NT2/D1 (cell line): Measurements from ENCODE around the gene CLMN.

ENCODE experiments used
- DNase-seq: peaks from one replicate; pipeline ENCODE4 v3.0.0-alpha.2; 2011; ENCODE audit warnings: low read depth, low spot score
- H3K27me3 ChIP-seq: 2 replicates; pipeline ENCODE4 v1.6.0; 2011; ENCODE audit warnings: mild to moderate bottlenecking; ENCODE audit not compliant: insufficient read length, insufficient read depth
- H3K36me3 ChIP-seq: 2 replicates; pipeline ENCODE4 v1.6.1; 2011; ENCODE audit warnings: mild to moderate bottlenecking, low read length, mixed read lengths; ENCODE audit not compliant: insufficient read depth, insufficient read length
- H3K4me1 ChIP-seq: 2 replicates; pipeline ENCODE4 v1.5.1; 2011; ENCODE audit not compliant: insufficient read depth, insufficient read length
- H3K4me3 ChIP-seq: 2 replicates; pipeline ENCODE4 v1.5.1; 2011; ENCODE audit warnings: low read depth; ENCODE audit not compliant: insufficient read length
- H3K9ac ChIP-seq: 2 replicates; pipeline ENCODE4 v1.6.0; 2011; ENCODE audit warnings: low read depth; ENCODE audit not compliant: insufficient read length
- H3K9me3 ChIP-seq: 2 replicates; pipeline ENCODE4 v1.5.1; 2011; ENCODE audit warnings: mild to moderate bottlenecking, low read length; ENCODE audit not compliant: insufficient read depth
- SUZ12 ChIP-seq: IDR thresholded peaks from 2 replicates; pipeline ENCODE4 v1.6.1; 2011; ENCODE audit not compliant: insufficient read length, insufficient read depth; ENCODE audit errors: extremely low read depth
- YY1 ChIP-seq: IDR thresholded peaks from 2 replicates; pipeline ENCODE4 v1.6.1; 2011; ENCODE audit not compliant: insufficient read length, insufficient read depth
- ZNF274 ChIP-seq: IDR thresholded peaks from 2 replicates; pipeline ENCODE4 v1.6.1; 2011; ENCODE audit warnings: mild to moderate bottlenecking, low read depth, low read length

Gene CLMN

DNA sequence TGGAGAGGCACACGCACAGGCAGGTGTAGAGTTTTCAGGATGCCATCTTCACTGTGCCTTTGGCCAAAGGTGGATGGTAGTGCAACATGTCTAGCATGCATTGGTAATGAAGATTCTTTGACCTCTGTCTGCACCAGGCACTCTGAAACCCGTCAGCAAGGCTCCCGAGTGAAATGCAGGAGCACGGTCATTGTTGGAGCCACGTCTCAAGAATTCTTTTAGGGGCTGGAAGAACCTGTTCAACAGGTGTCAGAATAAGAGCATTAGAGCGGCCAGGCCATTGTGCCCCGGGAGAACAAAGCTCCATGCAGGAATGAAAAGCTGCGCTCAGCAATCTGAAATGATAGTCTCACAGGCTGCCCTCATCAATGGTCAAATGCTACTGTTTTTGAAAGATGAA lies 122.2 kb downstream of the CLMN start:
- peaks cover 12% of the 10 kb centered on the region for H3K4me1 ChIP-seq
- no peak overlapping the region for H3K9ac ChIP-seq
- DNase-seq = no peak
- H3K27me3 ChIP-seq = no peaks in the 10 kb centered on the region
- TF ChIP-seq SUZ12 = no peak
- TF ChIP-seq YY1 = no peak
- no peak for TF ChIP-seq ZNF274
- H3K9me3 ChIP-seq = no peaks in the 10 kb centered on the region
- no peaks in the 10 kb centered on the region for H3K36me3 ChIP-seq
- no peak overlapping the region for H3K4me3 ChIP-seq

DNA sequence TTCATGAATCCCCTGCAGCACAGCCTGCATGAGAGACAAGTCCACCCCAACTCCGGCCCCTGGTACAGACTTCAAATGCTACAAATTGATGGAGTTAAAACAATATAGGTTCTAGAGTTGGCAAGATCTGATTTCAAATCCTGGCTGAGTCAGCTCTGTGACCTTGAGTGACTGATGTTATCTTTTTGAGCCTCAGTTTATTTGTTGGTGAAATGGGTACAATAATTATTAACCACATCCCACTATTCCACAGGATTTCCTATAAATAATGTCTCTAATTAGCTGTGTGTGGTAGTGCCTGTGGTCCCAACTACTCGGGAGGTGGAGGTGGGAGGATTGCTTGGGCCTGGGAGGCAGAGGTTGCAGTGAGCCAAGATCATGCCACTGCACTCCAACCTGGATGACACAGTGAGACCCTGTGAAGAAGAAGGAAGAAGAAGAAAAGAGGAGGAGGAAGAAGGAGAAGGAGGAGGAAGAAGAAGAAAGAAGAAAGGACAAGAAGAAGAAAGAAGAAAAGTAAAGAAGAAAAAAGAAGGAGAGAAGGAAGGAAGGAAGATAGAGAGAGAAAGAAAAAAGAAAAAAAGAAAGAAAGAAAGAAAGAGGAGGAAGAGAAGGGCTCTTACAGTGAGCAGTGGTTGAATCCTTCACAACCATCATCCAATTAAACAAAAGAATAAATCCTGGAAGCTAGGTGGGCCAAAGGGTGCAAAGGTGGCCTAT lies 122.7 kb downstream of the CLMN start:
- Histone ChIP-seq H3K4me3 (no peak overlapping the region), H3K9ac (no peak overlapping the region), H3K27me3 (no peaks in the 10 kb centered on the region), H3K9me3 (no peaks in the 10 kb centered on the region), H3K4me1 (peaks cover 12% of the 10 kb centered on the region), H3K36me3 (no peaks in the 10 kb centered on the region)
- DNase-seq = no peak
- TF ChIP-seq YY1 (no peak), SUZ12 (no peak), ZNF274 (no peak)

DNA sequence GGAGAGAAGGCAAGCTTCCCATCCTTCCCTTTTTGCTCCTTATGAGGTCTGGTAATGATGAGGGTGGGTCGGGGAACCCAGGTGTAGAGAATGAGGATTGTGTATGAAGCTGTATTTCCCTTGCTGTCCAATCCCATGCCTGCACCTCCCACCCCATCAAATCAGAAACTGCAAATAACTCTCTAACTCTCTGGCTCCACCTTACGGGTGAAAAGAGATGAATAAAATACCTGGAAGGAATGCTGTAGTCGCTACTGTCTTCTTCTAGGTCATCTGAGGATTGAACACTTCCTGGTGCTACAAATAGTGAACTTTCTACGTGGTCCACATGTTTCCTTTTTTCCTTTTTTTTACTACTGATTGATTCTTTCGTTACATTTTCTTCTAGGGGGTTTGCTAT lies 123.4 kb downstream of the CLMN start:
- H3K9me3 ChIP-seq = no peaks in the 10 kb centered on the region
- no peak for DNase-seq
- no peak overlapping the region for H3K9ac ChIP-seq
- H3K4me3 ChIP-seq = no peak overlapping the region
- peaks cover 12% of the 10 kb centered on the region for H3K4me1 ChIP-seq
- no peaks in the 10 kb centered on the region for H3K36me3 ChIP-seq
- TF ChIP-seq YY1 (no peak), ZNF274 (no peak), SUZ12 (no peak)
- H3K27me3 ChIP-seq = no peaks in the 10 kb centered on the region

DNA sequence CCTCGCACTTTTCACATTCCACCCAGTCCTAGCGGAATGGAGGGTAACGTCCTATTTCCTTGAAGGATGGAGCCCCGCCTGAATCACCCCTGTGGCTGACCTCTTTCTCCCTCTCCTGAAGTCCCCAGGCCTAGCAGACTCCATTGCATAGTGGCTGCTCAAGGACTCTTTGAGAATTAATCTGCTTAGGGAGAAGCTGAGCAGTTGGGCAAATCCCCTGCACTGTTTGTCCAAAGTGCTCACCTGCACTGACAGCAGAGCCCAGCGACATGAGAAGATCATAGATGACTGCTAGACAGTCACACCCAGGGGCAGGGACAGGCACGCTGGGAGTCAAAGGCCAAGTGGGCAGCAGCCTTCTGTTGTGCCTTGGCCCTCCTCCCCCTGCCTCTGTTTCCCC lies 124.7 kb downstream of the CLMN start:
- no peak for DNase-seq
- Histone ChIP-seq H3K9me3 (no peaks in the 10 kb centered on the region), H3K36me3 (no peaks in the 10 kb centered on the region), H3K9ac (no peak overlapping the region), H3K4me3 (no peak overlapping the region), H3K4me1 (peaks cover 16% of the 10 kb centered on the region), H3K27me3 (no peaks in the 10 kb centered on the region)
- TF ChIP-seq SUZ12 = no peak
- no peak for TF ChIP-seq YY1
- no peak for TF ChIP-seq ZNF274

DNA sequence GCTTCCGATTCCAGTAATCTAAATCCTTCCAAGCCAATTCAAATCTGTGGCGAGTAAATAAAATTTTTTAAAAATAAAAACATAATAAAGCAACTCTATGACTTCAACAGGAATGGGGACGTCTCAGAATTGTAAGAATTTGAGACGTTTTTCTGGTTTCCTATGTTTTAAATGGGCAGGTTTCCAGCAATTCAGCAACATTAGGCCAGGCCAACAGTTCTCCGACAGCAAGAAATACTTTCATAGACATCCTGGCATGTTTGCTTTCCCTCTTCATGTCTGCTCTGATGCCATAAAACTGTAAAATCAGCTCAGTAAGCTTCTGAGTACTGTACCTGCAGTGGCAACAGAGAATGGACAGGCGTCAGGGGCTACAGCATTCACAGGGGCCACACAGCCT lies 126.6 kb downstream of the CLMN start:
- no peaks in the 10 kb centered on the region for H3K27me3 ChIP-seq
- peaks cover 12% of the 10 kb centered on the region for H3K4me1 ChIP-seq
- no peaks in the 10 kb centered on the region for H3K36me3 ChIP-seq
- no peak overlapping the region for H3K4me3 ChIP-seq
- H3K9ac ChIP-seq = no peak overlapping the region
- TF ChIP-seq SUZ12 = no peak
- no peak for TF ChIP-seq YY1
- no peak for TF ChIP-seq ZNF274
- H3K9me3 ChIP-seq = no peaks in the 10 kb centered on the region
- no peak for DNase-seq

DNA sequence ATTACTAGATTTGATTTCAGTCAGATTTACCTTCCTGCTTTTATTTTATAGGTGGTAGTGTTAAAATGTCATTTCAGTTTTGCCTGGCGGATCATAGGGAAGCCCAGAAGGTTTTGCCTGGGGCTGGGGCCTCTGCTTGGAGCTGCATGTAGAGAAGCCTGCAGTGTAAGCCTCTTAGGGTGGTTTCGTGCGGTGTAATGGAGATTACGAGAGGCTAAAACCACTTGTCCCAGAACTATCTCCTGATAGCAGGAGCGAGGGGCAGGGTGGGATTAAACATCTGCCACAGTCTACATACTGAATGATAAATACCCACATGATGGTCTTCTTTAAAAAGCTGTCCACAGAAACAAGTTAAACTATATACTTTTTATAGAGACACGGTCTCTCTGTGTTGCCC lies 127.4 kb downstream of the CLMN start:
- H3K4me3 ChIP-seq = no peak overlapping the region
- no peaks in the 10 kb centered on the region for H3K27me3 ChIP-seq
- peaks cover 12% of the 10 kb centered on the region for H3K4me1 ChIP-seq
- H3K9ac ChIP-seq = no peak overlapping the region
- 0 out of 2 replicates have a peak, but pooled peaks cover 4% of the 10 kb centered on the region for H3K9me3 ChIP-seq
- H3K36me3 ChIP-seq = no peaks in the 10 kb centered on the region
- DNase-seq = no peak
- TF ChIP-seq ZNF274 (no peak), SUZ12 (no peak), YY1 (no peak)

DNA sequence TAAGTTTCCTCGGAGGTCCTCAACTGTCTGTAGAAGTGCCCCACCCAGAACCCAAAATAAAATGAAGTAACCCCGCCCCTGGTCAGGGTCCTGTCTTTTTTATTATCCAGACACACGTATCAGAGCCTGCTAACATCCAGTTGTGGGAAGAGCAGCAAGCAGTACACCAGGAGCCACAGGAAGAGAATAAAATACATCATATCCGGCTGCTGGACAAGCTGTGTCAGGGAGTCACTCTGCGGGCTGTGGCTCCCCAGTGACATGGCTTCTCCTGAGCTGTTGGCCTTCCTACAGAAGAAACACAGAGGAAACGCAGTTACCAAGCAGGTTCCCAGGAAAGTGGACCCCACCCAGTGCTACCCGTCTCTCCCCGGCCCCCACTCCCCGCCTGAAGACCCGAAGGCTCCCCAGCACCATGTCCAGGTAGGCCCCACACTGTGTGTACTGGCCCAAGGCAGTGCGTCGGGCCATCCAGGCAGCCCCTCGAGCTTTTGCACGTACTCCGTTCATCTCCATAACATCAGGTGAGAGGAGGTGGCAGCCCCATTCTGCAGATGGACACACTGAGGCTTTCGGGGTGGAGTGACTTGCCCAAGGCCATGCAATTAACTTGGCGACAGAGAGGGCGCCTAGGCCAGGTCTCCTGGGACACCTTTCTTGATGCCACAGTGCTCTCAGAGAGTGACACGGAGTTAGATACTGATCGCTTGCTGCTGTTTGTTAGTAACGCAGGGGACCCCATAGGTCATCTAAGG lies 128.1 kb downstream of the CLMN start:
- Histone ChIP-seq H3K27me3 (no peaks in the 10 kb centered on the region), H3K4me3 (no peak overlapping the region), H3K9me3 (0 out of 2 replicates have a peak, but pooled peaks cover 4% of the 10 kb centered on the region), H3K4me1 (peaks cover 12% of the 10 kb centered on the region), H3K36me3 (no peaks in the 10 kb centered on the region), H3K9ac (no peak overlapping the region)
- no peak for DNase-seq
- TF ChIP-seq SUZ12 (no peak), YY1 (no peak), ZNF274 (no peak)
